Gastrocnemius medialis (tissue), 4 donors: ENCODE data around the gene SPCS2.

Experiments used
- POLR2A ChIP-seq, 2 donors: fragments of 450-650 bp; IDR thresholded peaks; one replicate each; pipeline ENCODE4 v1.6.1; 2017; ENCODE audit warnings: antibody characterized with exemption in 2 of 2, mild to moderate bottlenecking in 2 of 2, moderate library complexity in 2 of 2
- TF ChIP-seq, protein P1 (sequence below), 5 experiments: fragments of 450-650 bp in 3 of 5; fragments of 200-600 bp in 2 of 5; sonication (generic) in 2 of 5; IDR thresholded peaks in 4 of 5; conservative IDR thresholded peaks in 1 of 5; 1 replicate in 4 of 5; 2 replicates in 1 of 5; pipeline ENCODE4 v1.5.1; 2016 to 2019; ENCODE audit warnings: antibody characterized with exemption in 5 of 5, mild to moderate bottlenecking in 3 of 5, moderate library complexity in 3 of 5

DNA sequence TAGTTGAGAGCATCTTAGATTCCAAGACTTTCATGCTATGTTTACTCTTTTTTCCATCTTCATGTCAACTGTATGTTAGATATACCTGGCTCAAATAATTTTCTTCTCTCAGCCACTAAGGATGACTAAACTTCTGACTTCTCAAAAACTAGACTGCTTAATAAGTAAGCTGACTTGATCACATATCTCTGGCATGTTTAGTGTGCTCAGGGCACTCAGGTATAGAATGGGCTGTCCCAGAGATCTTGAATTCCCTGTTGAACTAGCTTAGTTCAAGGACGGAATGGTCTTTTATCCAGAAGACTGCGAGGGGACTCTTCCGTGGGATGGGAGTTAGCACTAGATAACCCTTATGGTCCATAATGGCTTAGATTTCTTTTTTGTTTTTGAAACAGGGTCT lies 52.6 kb downstream of the SPCS2 start:
- TF ChIP-seq, protein P1, sequence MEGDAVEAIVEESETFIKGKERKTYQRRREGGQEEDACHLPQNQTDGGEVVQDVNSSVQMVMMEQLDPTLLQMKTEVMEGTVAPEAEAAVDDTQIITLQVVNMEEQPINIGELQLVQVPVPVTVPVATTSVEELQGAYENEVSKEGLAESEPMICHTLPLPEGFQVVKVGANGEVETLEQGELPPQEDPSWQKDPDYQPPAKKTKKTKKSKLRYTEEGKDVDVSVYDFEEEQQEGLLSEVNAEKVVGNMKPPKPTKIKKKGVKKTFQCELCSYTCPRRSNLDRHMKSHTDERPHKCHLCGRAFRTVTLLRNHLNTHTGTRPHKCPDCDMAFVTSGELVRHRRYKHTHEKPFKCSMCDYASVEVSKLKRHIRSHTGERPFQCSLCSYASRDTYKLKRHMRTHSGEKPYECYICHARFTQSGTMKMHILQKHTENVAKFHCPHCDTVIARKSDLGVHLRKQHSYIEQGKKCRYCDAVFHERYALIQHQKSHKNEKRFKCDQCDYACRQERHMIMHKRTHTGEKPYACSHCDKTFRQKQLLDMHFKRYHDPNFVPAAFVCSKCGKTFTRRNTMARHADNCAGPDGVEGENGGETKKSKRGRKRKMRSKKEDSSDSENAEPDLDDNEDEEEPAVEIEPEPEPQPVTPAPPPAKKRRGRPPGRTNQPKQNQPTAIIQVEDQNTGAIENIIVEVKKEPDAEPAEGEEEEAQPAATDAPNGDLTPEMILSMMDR (IDR thresholded peaks at IDR 0.05 in 4 of 5, conservative IDR thresholded peaks at IDR 0.05 in 1 of 5) = no peak
- no peak for TF ChIP-seq POLR2A (IDR thresholded peaks at IDR 0.05)
